Measurements from ENCODE around the gene LCE3D.

GRCh38 chr1:152566681-152567080 is 13.6 kb downstream of the LCE3D start, which contains the start of gene LCE3E:
- TF ChIP-seq SUZ12 (IDR thresholded peaks at IDR 0.05; ENCODE audit: extremely low read depth, insufficient read depth, insufficient read length), result no peak
- TF ChIP-seq ZNF274 (IDR thresholded peaks at IDR 0.05; ENCODE audit: low read depth, low read length), result no peak

Measured in NT2/D1 (cell line).